Astrocyte of the cerebellum (primary cell): ENCODE results near the gene TTC16.

Experiments used
- DNase-seq: peaks from one replicate; pipeline ENCODE4 v3.0.0-alpha.2; 2011; ENCODE audit warnings: low read depth
- H3K4me3 ChIP-seq: 2 replicates; pipeline ENCODE4 v1.5.1; 2011; ENCODE audit warnings: mild to moderate bottlenecking, low read depth, low read length, moderate library complexity
- in situ Hi-C: cut with HindIII; loops from 2 replicates; pipeline ENCODE4 v1.10.0; 2017; ENCODE audit warnings: low sequenced_read_pairs
- TF ChIP-seq, protein P1 (sequence below): IDR thresholded peaks from 2 replicates; pipeline ENCODE4 v1.5.1; 2012; ENCODE audit warnings: low read length, low read depth, moderate library complexity, mild to moderate bottlenecking; ENCODE audit errors: missing control alignments

The TTC16 gene

DNA sequence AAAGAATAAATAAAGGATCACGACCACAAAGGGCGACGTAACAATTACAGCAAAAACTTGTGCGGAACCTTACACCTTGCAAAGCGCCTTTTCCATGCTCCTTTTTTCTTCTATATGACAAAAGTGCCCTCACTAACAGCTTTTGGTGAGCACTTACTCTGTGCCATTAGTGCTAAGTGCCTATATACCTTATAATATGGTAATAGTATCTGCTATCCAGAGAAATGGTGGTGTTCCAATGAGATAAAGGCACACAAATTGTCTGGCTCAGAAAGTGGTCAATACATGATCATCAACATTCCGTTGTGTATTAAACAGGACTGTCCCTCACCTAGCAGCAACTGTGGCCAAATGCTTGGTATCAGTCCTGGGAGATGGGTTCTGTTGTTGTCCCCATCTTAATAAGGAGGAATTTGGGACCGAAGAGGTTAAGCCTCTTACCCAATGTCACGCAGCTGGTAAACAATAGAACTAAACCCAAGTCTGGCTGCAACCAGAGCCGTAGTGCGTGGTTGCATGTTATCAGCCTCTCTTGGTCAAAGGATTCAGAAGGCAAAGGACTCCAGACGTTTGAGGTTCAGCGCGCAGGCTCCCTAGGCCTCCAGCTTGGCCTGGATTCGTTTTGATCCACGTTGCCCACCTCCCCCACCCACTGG is 19.8 kb downstream of the TTC16 start:
- no peak overlapping the region for H3K4me3 ChIP-seq
- TF ChIP-seq, protein P1, sequence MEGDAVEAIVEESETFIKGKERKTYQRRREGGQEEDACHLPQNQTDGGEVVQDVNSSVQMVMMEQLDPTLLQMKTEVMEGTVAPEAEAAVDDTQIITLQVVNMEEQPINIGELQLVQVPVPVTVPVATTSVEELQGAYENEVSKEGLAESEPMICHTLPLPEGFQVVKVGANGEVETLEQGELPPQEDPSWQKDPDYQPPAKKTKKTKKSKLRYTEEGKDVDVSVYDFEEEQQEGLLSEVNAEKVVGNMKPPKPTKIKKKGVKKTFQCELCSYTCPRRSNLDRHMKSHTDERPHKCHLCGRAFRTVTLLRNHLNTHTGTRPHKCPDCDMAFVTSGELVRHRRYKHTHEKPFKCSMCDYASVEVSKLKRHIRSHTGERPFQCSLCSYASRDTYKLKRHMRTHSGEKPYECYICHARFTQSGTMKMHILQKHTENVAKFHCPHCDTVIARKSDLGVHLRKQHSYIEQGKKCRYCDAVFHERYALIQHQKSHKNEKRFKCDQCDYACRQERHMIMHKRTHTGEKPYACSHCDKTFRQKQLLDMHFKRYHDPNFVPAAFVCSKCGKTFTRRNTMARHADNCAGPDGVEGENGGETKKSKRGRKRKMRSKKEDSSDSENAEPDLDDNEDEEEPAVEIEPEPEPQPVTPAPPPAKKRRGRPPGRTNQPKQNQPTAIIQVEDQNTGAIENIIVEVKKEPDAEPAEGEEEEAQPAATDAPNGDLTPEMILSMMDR, result no peak
- no peak for DNase-seq
- in situ Hi-C loops, result no loop called here

DNA sequence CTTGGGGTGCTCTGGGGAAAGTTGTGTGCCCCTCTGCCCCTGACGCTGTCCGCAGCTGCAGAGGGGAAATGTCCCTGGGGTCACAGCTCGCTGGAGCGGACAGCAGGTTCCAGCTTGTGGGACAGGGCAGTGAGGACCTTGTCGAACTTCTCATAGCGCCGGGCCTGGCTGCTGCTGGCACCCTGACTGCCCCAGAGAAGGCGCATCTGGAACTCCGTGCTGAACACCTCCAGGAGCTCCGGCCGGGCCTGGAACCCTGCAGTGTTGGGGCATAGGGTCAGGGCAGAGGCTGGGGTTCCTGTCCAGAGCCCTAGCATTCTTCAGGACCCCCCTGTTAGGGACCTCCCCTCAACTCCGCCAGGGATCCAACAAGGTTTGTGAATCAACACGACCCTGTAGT is 22.8 kb downstream of the TTC16 start:
- in situ Hi-C loops, result no loop called here
- no peak for DNase-seq
- TF ChIP-seq, protein P1, result no peak
- no peak overlapping the region for H3K4me3 ChIP-seq

DNA sequence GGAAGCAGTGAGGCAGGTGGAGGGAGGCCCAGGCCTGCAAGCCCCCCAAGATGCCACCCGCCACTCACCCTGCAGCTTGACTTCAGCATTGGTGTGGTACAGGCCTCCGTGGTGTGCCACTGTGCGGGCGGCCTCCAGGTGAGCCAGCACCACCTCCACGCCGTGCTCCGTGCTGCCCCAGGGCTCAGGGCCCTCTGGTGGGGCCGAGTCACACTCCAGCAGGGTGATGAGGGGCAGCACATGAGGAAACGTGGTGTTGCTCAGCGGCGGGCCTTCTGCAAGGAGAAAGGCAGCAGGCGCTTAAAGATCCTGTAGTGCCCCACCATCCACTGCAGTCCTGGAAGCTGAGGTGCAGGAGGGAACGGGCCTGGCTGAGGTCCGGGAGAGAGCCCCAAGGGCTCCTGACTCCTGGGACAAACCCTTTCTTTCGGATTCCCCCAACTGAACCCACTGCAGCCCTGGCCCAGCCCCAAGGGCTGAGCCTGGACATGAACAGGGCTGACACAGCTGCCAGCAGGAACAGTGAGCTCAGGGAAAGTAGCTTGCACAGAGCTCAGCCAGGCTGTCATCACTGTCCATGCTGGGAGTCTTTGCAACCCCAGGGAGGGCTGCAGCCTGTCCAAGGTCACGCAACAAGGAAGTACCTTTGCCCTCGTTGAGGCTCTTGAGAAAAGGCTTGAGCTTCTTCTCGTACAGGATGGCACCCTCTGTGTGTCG is 23.9 kb downstream of the TTC16 start:
- no peak overlapping the region for H3K4me3 ChIP-seq
- TF ChIP-seq, protein P1, result no peak
- in situ Hi-C loops, result no loop called here

GRCh38 chr9:127741831-127742434 is 26.1 kb downstream of the TTC16 start:
- H3K4me3 ChIP-seq, result peak overlapping the region; percentile 22
- TF ChIP-seq, protein P1, result no peak
- no peak for DNase-seq
- in situ Hi-C loops, result no loop called here

More for the DNA sequence above, 23.9 kb downstream of the TTC16 start:
- DNase-seq, result no peak

- TF ChIP-seq, protein P1, result no peak
These were observed 26.7 kb downstream of the TTC16 start for GRCh38 chr9:127742435-127743088.

DNA sequence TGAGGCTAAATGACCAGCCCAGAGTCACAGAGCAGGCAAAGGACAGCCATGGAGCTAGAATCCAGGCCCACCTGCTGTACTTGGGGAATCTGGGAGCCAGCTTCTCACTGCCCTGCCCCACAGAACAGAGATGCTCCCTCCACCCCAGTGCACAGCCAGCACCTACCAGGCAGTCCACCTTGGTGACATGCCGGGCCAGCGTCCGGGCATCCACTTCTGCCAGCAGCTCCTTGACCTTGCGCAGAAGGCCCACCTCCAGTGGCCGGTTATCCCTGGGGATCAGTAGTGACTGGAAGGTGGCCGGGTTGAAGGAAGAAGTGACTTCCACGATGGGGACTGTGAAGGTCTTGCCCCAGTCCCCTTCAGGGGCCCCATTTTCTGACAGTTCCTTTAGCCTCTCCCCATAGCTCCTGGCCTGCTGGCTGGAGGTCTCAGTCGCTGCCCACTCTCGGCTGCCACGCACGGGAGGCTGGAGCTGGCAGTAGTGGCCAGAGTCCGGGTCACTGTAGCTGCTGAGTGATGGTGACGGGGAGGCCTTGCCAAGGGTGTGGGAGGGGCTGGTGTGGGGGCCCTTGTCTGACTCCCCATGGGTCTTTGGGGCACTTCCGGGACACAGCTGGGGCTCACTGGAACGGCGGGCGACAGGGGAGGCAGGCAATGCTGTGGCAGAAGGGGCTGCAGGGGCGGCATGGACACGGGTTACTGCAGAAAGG is 28.7 kb downstream of the TTC16 start:
- in situ Hi-C loops, result no loop called here
- H3K4me3 ChIP-seq, result no peak overlapping the region
- no peak for DNase-seq
- TF ChIP-seq, protein P1, result no peak

More at GRCh38 chr9:127742435-127743088, 26.7 kb downstream of the TTC16 start:
- peak overlapping the region; percentile 22 for H3K4me3 ChIP-seq
- DNase-seq, result peak; percentile 43
- in situ Hi-C loops, result no loop called here
